Lower leg skin (tissue), 3 donors: ENCODE data around the gene RASSF6.

ENCODE experiments used
- POLR2A ChIP-seq, 2 donors: fragments of 450-650 bp; IDR thresholded peaks; one replicate each; pipeline ENCODE4 v1.6.1; 2016 to 2017; ENCODE audit warnings: antibody characterized with exemption in 2 of 2, mild to moderate bottlenecking in 1 of 2, moderate library complexity in 1 of 2
- TF ChIP-seq, protein P1 (sequence below), 3 donors: fragments of 450-650 bp; IDR thresholded peaks; one replicate each; pipeline ENCODE4 v1.5.1; 2016; ENCODE audit warnings: antibody characterized with exemption in 3 of 3, mild to moderate bottlenecking in 3 of 3, moderate library complexity in 2 of 3

DNA sequence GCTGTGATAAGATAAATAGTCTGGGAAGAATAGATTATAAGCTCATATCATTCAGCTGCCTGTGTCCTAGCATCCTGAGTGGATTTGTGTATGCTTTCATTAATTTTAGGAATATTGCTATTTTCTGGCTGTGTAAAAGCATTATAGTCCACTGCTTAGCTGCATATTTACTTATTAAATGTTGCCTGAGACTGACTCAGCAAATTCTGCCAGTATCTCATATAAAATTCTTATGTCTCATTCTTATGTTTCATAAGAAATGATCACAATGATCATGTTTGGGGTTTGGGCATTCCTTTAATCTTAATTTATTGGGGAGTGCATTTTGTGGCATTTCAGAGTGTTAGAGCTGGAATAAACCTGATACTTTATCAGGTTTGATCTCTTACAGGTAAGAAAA is 34.9 kb downstream of the RASSF6 start:
- TF ChIP-seq POLR2A (IDR thresholded peaks at IDR 0.05) = no peak
- TF ChIP-seq, protein P1, sequence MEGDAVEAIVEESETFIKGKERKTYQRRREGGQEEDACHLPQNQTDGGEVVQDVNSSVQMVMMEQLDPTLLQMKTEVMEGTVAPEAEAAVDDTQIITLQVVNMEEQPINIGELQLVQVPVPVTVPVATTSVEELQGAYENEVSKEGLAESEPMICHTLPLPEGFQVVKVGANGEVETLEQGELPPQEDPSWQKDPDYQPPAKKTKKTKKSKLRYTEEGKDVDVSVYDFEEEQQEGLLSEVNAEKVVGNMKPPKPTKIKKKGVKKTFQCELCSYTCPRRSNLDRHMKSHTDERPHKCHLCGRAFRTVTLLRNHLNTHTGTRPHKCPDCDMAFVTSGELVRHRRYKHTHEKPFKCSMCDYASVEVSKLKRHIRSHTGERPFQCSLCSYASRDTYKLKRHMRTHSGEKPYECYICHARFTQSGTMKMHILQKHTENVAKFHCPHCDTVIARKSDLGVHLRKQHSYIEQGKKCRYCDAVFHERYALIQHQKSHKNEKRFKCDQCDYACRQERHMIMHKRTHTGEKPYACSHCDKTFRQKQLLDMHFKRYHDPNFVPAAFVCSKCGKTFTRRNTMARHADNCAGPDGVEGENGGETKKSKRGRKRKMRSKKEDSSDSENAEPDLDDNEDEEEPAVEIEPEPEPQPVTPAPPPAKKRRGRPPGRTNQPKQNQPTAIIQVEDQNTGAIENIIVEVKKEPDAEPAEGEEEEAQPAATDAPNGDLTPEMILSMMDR (IDR thresholded peaks at IDR 0.05) = no peak
